GM12875 (cell line): ENCODE measurements around the gene PGRMC2.
"Not testable (repeated sequence)": the region's sequence is repeated elsewhere in the genome, so short reads cannot be mapped to it uniquely, and the experiment has no call there.

Experiments used
- H3K4me3 ChIP-seq: one replicate; pipeline ENCODE4 v1.5.1; 2011; ENCODE audit warnings: low read depth, low read length, control low read depth
- CTCF ChIP-seq: IDR thresholded peaks from 2 replicates; pipeline ENCODE4 v1.5.1; 2011; ENCODE audit warnings: low read depth, mild to moderate bottlenecking, control low read depth, inconsistent platforms, low read length, moderate library complexity, borderline replicate concordance; ENCODE audit not compliant: insufficient read depth

PGRMC2 gene

GRCh38 chr4:128249787-128250668 is 37.6 kb downstream of the PGRMC2 start:
- no peak for TF ChIP-seq CTCF
- H3K4me3 ChIP-seq = no peak overlapping the region

- H3K4me3 ChIP-seq = no peak overlapping the region
- no peak for TF ChIP-seq CTCF
Observed at GRCh38 chr4:128247906-128248305, 39.7 kb downstream of the PGRMC2 start.

GRCh38 chr4:128245391-128245790 is 42.2 kb downstream of the PGRMC2 start:
- not testable (repeated sequence) for H3K4me3 ChIP-seq

GRCh38 chr4:128244379-128244778 is 43.2 kb downstream of the PGRMC2 start:
- no peak overlapping the region for H3K4me3 ChIP-seq
- TF ChIP-seq CTCF = no peak

- TF ChIP-seq CTCF = no peak
Observed at GRCh38 chr4:128242601-128243000, 45.0 kb downstream of the PGRMC2 start.

GRCh38 chr4:128241981-128242380 is 45.6 kb downstream of the PGRMC2 start:
- no peak for TF ChIP-seq CTCF
- no peak overlapping the region for H3K4me3 ChIP-seq

More at GRCh38 chr4:128242601-128243000, 45.0 kb downstream of the PGRMC2 start:
- no peak overlapping the region for H3K4me3 ChIP-seq

GRCh38 chr4:128241425-128241913 is 46.1 kb downstream of the PGRMC2 start:
- no peak for TF ChIP-seq CTCF
- no peak overlapping the region for H3K4me3 ChIP-seq
